Stimulated activated CD8-positive, alpha-beta memory T cell treated with anti-CD3 and anti-CD28 coated beads, Interleukin-12 subunit alpha, Interleukin-12 subunit beta, amount 100 ng/mL, for 1 hour (primary cell): ENCODE data around the gene PLS3.

Experiments
- DNase-seq: peaks from one replicate; pipeline ENCODE4 v3.0.0-alpha.2; 2020; ENCODE audit warnings: low read depth

Gene PLS3

GRCh38 chrX:115565888-115566287, 4.9 kb downstream of the PLS3 start:
- no peak for DNase-seq

DNA sequence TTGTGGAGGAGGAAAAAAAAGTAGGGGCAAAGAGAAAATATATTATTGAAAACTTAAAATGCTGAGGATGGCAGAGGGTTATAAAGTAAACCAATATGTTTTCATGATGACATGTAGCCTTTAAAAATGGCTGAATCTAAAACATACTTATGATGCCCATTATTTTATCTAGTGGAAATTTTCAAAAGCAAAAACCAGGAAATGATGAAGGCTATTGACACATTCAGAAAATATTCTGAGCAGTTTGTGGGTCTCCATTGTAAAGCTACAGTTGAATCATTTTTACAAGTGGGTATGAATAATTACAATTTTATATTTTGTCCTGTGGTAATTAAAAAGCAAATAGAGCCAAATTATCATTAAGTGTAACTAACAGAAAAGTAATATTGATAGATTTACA, 10.7 kb downstream of the PLS3 start:
- no peak for DNase-seq

- no peak for DNase-seq
Measured at GRCh38 chrX:115573185-115573584, 12.2 kb downstream of the PLS3 start.

DNA sequence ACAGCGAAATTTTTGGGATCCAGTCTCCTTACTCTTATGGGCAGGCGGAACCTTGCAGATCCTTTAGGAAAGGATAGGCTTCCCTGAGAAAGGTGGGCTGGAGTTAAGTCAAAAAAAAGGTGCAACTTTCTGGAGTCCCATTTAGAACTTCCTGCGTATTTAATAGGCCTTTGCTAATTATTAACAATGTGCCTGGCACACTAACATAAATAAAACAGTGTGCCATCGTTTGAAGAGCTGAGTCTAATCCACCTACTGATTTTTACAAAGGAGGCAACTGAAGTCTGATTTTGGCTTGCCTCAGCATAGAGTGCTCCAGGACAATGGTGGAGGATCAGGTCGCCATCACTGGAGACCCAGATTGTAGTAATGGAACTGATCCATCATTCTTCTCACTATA, 15.7 kb downstream of the PLS3 start:
- DNase-seq = no peak

DNA sequence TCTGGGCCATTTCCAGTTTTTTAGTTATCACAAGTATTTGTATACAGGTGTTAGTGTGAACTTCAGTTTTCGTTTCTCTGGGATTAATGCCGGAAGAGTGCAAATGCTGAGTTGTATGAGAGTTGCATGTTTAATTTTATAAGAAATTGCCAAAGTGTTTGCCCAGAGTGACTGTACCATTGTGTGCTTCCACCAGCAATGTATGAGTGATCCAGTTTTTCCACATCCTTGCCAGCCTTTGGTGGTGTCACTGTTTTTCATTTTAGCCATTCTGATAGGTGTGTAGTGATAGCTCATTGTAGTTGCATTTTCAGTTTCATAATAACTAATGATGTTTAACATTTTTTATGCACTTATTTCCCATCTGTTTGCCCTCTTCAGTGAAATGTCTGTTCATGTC, 18.4 kb downstream of the PLS3 start:
- no peak for DNase-seq

- no peak for DNase-seq
Measured at GRCh38 chrX:115579786-115580294, 18.9 kb downstream of the PLS3 start.

GRCh38 chrX:115581759-115582615, 21.0 kb downstream of the PLS3 start:
- DNase-seq = no peak

DNA sequence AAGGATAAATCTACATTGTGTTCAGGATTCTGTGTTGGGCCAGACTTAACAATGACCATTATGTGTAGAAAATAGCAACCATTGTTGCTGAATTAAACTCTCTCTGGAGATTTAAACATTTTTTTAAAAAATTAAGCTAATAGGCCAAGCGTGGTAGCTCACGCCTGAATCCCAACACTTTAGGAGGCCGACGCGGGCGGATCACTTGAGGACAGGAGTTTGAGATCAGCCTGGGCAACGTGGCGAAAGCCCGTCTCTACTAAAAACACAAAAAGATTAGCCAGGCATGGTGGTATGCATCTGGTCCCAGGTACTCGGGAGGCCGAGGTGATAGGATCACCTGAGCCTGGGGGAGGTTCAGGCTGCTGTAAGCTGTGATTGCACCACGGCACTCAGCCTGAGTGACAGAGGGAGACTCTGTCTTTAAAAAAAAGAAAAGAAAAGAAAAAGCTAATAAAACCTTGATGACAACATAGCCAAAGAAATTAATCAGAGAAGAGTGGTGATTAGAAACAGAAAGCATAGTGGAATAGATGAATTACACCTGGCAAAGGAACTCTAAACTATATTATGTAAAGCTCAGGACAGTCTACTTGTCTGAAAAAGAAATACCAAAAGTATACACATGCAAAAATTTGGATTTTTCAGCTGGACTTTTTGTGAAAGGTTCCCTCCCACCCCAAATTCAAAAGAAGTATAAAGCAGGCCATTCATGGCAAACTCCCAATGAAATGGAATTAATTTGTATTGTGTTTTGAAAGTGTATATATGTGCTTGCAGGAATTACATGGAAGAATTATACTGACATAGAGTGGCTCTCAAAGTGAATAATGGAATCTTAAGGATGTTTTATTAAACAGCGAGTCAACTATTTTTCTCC, 21.9 kb downstream of the PLS3 start:
- no peak for DNase-seq

GRCh38 chrX:115583496-115584004, 22.6 kb downstream of the PLS3 start:
- no peak for DNase-seq

DNA sequence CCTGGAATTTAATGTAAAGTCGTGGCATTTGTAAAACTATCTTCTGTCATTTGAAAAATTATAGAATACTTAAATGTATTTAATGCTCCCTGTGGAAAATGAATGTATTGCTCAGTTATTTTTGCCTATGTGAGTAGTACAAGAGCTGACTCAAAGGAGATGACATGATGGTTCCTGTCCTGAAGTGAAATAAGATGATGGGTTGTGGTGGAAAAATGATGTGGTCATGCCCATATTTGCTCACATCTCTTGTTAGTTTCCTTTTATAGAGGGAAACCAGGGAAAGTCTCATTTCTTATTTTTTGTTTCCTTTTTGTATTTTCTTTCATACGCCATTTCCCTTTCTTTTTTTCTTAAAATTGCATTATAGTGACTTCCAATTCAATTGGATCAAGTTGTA, 23.7 kb downstream of the PLS3 start:
- DNase-seq = no peak

DNA sequence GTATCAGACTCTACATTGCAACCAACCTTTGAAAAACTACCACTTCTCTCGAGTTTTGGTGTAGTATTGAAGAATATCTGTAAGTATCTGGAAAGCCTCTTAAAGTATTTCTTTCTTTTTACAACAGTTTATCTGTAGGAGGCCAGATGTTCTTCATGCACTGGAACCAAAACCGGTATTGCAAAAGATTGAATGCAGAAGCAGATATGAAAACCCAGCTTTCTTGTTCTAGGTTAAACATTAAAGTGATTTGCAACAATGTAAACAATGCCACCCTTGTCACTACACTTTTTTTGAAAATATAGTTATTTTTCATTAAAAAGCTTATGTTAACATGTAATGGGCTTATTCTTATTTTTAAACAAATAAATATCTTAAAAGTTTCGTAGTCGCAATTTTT, 27.2 kb downstream of the PLS3 start:
- DNase-seq = no peak

DNA sequence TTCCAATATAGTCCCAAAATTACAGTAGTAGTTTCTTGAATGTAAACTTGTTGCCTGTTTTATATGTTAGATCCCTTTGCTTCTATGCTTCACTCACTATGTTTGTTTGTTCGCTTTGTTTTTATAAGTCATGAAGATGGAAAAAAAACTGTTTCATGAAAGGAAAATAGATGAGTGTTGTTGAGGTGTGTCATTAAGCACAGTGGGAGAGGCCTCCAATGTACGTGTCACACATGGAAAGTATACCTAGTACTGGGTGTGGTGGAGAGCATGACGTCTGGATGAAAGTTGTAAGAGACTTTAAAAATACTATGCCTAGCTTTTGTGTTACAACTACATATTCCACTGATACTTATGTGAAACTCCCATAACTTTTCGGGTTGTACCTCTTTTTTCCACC, 28.4 kb downstream of the PLS3 start:
- no peak for DNase-seq

DNA sequence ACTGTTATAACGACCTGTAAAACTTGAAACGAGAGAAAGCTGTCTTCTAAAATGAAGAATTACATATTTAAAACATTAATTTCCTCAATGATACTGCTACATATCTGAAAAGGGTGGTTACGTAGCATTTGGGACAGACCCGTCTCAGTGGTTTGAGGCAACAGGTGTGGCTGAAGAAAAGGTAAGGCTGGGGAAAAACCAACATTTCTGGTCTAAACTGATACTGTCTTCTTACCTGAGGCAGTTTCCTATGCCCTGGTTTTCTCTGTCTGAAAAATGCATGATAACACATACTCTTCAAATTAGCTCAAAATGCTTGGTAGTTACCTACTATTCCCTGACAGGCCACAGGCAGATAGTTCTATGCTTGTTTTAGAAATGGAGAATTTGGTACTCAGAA, 30.4 kb downstream of the PLS3 start:
- DNase-seq = no peak

- no peak for DNase-seq
Measured at GRCh38 chrX:115591856-115592842, 31.2 kb downstream of the PLS3 start.

GRCh38 chrX:115592997-115593734, 32.2 kb downstream of the PLS3 start:
- no peak for DNase-seq

DNA sequence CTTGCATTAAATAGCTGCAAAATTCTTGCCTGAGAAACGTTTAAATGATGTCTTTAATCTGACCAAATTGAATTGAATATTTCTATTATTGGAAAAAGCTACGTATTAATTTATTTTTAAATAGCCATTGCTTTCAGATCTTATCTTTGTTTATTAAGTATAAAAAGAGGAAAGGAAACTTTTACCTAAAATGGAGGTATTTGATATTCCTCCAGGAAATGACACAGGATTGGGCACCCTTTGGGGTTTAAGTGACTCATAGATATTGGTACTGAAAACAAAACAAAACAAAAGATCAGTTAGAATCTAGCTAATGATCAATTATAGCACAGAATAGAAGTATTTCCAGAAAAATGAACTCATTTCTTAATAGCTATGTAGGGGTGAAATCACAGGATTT, 34.1 kb downstream of the PLS3 start:
- DNase-seq = no peak

GRCh38 chrX:115598556-115598955, 37.6 kb downstream of the PLS3 start:
- DNase-seq = no peak

DNA sequence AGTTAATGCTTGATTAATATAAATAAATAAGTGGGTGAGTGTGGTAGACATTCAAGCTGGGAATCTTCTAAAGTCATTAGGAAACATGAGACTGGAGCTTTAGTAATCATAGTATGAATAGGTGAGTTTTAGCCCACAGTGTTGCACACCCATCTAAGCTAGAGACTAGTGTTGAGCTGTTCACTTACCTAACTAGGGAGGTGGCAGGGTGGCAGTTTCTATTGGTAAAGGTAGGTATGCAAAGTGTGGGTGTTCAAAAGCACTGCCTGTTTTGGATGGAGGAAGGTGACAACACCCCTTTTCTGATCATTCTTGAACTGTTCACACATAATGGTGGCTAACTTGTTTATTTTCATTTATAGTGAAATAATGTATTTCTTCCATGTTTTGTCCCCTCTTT, 41.3 kb downstream of the PLS3 start:
- DNase-seq = no peak

DNA sequence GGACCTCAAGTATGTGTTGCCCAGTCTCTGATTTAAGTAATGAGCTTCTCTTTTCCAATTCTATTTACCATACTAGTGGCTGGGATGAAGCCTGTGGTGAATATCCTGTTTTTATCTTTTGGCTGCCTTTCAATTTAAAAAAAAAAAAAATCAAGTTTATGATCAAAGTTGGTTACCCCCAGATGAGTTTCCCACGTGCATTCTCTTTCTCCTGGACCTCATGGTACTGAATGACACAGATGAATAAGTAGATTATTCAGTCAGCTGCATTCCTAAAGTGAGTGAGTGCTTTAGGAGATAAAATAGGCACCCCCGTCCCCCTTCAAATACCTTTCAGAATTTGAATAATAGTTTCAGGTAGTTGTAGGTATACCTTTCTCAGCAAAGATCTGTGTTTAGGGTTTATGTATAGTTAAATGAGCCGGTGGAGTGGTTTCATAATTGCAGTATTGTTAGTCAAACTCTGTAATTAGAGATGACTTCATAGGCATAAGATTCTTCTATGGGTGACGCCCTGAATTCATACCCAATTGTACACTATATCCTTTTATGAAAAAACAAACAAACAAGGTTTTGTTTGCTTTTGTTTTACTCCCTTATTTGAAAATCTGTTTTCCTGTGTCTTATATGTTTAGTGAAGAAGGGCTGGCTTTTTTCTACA, 41.9 kb downstream of the PLS3 start:
- DNase-seq = no peak

DNA sequence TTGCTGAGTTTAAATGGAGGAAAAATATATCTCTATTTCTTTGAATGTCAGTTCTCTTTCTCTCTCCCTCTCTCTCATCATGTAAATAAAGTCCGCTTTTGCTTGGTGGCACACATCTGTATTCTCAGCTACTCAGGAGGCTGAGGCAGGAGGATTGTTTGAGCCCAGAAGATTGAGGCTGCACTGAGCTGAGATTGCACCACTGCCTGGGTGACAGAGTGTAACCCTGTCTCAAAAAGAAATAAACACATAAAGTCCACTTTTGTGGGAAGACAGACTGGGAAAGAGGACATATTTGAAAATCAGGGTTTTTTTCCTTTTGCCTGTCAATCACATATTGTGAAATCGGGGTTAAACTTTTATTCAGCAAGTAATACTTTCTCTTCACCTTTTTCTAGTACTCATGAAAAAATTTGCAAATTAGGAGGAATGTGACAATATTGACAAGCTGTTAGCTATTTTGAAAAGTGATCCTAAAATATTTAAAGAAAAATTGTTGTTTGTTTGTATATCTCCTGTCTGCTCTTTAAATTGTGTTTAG, 42.6 kb downstream of the PLS3 start:
- no peak for DNase-seq
